ENCODE results near the gene GLOD5. TPM values are rescaled to one million over a fixed set of nuclear protein-coding genes. Genes with fewer than 3 reads are reported as not detected.

GLOD5 gene
- total and polyA plus RNA-seq, 8 donors: 0.37 to 0.99 (median 0.64) TPM; not detected in 4

- DNase-seq: peak in 1 of 6 donors; percentile 33
- Histone ChIP-seq H3K27me3 (no peaks in the 10 kb centered on the region), H3K36me3 (no peaks in the 10 kb centered on the region), H3K4me3 (no peak overlapping the region), H3K9me3 (no peaks in the 10 kb centered on the region), H3K4me1 (no peaks in the 10 kb centered on the region), H3K27ac (no peak overlapping the region)
- TF ChIP-seq, protein P1, sequence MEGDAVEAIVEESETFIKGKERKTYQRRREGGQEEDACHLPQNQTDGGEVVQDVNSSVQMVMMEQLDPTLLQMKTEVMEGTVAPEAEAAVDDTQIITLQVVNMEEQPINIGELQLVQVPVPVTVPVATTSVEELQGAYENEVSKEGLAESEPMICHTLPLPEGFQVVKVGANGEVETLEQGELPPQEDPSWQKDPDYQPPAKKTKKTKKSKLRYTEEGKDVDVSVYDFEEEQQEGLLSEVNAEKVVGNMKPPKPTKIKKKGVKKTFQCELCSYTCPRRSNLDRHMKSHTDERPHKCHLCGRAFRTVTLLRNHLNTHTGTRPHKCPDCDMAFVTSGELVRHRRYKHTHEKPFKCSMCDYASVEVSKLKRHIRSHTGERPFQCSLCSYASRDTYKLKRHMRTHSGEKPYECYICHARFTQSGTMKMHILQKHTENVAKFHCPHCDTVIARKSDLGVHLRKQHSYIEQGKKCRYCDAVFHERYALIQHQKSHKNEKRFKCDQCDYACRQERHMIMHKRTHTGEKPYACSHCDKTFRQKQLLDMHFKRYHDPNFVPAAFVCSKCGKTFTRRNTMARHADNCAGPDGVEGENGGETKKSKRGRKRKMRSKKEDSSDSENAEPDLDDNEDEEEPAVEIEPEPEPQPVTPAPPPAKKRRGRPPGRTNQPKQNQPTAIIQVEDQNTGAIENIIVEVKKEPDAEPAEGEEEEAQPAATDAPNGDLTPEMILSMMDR (IDR thresholded peaks at IDR 0.05): no peak
- no peak for ATAC-seq
- intact Hi-C loops (cut with DNase I): no loop called here
- FAIRE-seq: no peak
- WGBS, 2 donors: 80 to 86% methylated on average over 6 of the region's 6 CpGs
Measured at GRCh38 chrX:48823053-48823452, 61.5 kb downstream of the GLOD5 start.

Other genes starting within 250 kb of the GLOD5 start
- gene EBP, start 239.9 kb upstream of the GLOD5 start, total RNA-seq: 10 to 100 TPM; 13.3 to 21.5 (median 19.8) TPM
- 10 to 100 TPM; 38.1 to 43.4 TPM for gene EBP, start 239.9 kb upstream of the GLOD5 start, polyA plus RNA-seq
- gene TBC1D25, start 222.0 kb upstream of the GLOD5 start, total RNA-seq: 1 to 10 TPM; 4.4 to 9.9 (median 5.5) TPM
- 1 to 10 TPM; 5.0 to 6.9 TPM for gene TBC1D25, start 222.0 kb upstream of the GLOD5 start, polyA plus RNA-seq
- gene RBM3, start 187.3 kb upstream of the GLOD5 start, total RNA-seq: 100 to 1,000 TPM in 3 of 6 donors, 10 to 100 TPM in 3; 42.0 to 314 (median 124) TPM
- gene RBM3, start 187.3 kb upstream of the GLOD5 start, polyA plus RNA-seq: 100 to 1,000 TPM; 141 to 227 TPM
- gene WDR13, start 164.3 kb upstream of the GLOD5 start, total RNA-seq: 100 to 1,000 TPM; 107 to 213 (median 150) TPM
- gene WDR13, start 164.3 kb upstream of the GLOD5 start, polyA plus RNA-seq: 100 to 1,000 TPM; 422 to 552 TPM
- 1 to 10 TPM in 3 of 6 donors, under 1 TPM in 3; 0.39 to 7.5 (median 1.9) TPM for gene WAS, start 77.9 kb upstream of the GLOD5 start, total RNA-seq
- 1 to 10 TPM in 1 of 2 donors, under 1 TPM in 1; 0.92 to 1.1 TPM for gene WAS, start 77.9 kb upstream of the GLOD5 start, polyA plus RNA-seq
- 1 to 10 TPM in 5 of 6 donors, under 1 TPM in 1; 0.88 to 2.6 (median 1.7) TPM for gene SUV39H1, start 65.0 kb upstream of the GLOD5 start, total RNA-seq
- 1 to 10 TPM; 1.9 to 2.8 TPM for gene SUV39H1, start 65.0 kb upstream of the GLOD5 start, polyA plus RNA-seq
- under 1 TPM in 1 of 6 donors, not detected in 5; 0.19 TPM for gene GATA1, start 24.8 kb downstream of the GLOD5 start, total RNA-seq
- under 1 TPM in 1 of 2 donors, not detected in 1; 0.12 TPM for gene GATA1, start 24.8 kb downstream of the GLOD5 start, polyA plus RNA-seq
- 10 to 100 TPM; 24.9 to 58.4 (median 30.9) TPM for gene HDAC6, start 40.3 kb downstream of the GLOD5 start, total RNA-seq
- 100 to 1,000 TPM in 1 of 2 donors, 10 to 100 TPM in 1; 81.2 to 132 TPM for gene HDAC6, start 40.3 kb downstream of the GLOD5 start, polyA plus RNA-seq
- not detected for gene ERAS, start 64.8 kb downstream of the GLOD5 start, total RNA-seq
- under 1 TPM; 0.11 to 0.49 TPM for gene ERAS, start 64.8 kb downstream of the GLOD5 start, polyA plus RNA-seq
- 10 to 100 TPM; 10.3 to 50.5 (median 20.1) TPM for gene PCSK1N, start 73.9 kb downstream of the GLOD5 start, total RNA-seq
- 100 to 1,000 TPM; 167 to 368 TPM for gene PCSK1N, start 73.9 kb downstream of the GLOD5 start, polyA plus RNA-seq
- gene TIMM17B, start 136.0 kb downstream of the GLOD5 start, total RNA-seq: 10 to 100 TPM; 15.7 to 26.0 (median 19.5) TPM
- gene TIMM17B, start 136.0 kb downstream of the GLOD5 start, polyA plus RNA-seq: 10 to 100 TPM; 29.8 to 48.9 TPM
- 10 to 100 TPM; 36.4 to 66.5 (median 49.3) TPM for gene PQBP1, start 136.2 kb downstream of the GLOD5 start, total RNA-seq
- gene PQBP1, start 136.2 kb downstream of the GLOD5 start, polyA plus RNA-seq: 100 to 1,000 TPM; 108 to 112 TPM
- gene SLC35A2, start 149.9 kb downstream of the GLOD5 start, total RNA-seq: 10 to 100 TPM in 5 of 6 donors, 1 to 10 TPM in 1; 9.9 to 20.6 (median 14.6) TPM
- gene SLC35A2, start 149.9 kb downstream of the GLOD5 start, polyA plus RNA-seq: 10 to 100 TPM in 1 of 2 donors, 1 to 10 TPM in 1; 7.1 to 16.0 TPM
- gene PIM2, start 157.3 kb downstream of the GLOD5 start, total RNA-seq: 1 to 10 TPM; 1.3 to 8.6 (median 2.4) TPM
- 1 to 10 TPM; 2.8 to 8.2 TPM for gene PIM2, start 157.3 kb downstream of the GLOD5 start, polyA plus RNA-seq
- 10 to 100 TPM; 14.2 to 28.7 (median 17.9) TPM for gene OTUD5, start 195.9 kb downstream of the GLOD5 start, total RNA-seq
- 10 to 100 TPM; 32.5 to 34.3 TPM for gene OTUD5, start 195.9 kb downstream of the GLOD5 start, polyA plus RNA-seq
- gene KCND1, start 210.1 kb downstream of the GLOD5 start, total RNA-seq: 1 to 10 TPM in 2 of 6 donors, under 1 TPM in 4; 0.12 to 1.7 (median 0.68) TPM
- gene KCND1, start 210.1 kb downstream of the GLOD5 start, polyA plus RNA-seq: 1 to 10 TPM in 1 of 2 donors, under 1 TPM in 1; 0.84 to 1.3 TPM
- gene GRIPAP1, start 240.5 kb downstream of the GLOD5 start, total RNA-seq: 10 to 100 TPM; 12.5 to 26.0 (median 17.2) TPM
- gene GRIPAP1, start 240.5 kb downstream of the GLOD5 start, polyA plus RNA-seq: 10 to 100 TPM; 32.2 to 32.7 TPM